IMR-90 (cell line): ENCODE measurements around the gene MFSD6.

Experiments
- MAZ ChIP-seq: IDR thresholded peaks from 2 replicates; pipeline ENCODE4 v1.6.1; 2012; ENCODE audit warnings: low read depth, mild to moderate bottlenecking, low read length, improper control_type of control experiment, moderate library complexity, borderline replicate concordance
- MXI1 ChIP-seq: IDR thresholded peaks from 2 replicates; pipeline ENCODE4 v1.6.1; 2012; ENCODE audit warnings: low read depth, mild to moderate bottlenecking, low read length, moderate library complexity, borderline replicate concordance

GRCh38 chr2:190443055-190443454 is 34.9 kb downstream of the MFSD6 start:
- TF ChIP-seq MAZ (no peak), MXI1 (no peak)
